GM18873 (cell line): ENCODE results near the gene UGT3A1.
"Not testable (repeated sequence)": the region's sequence is repeated elsewhere in the genome, so short reads cannot be mapped to it uniquely, and the experiment has no call there.

ENCODE experiments used
- ATAC-seq: cut with Tn5 transposase; IDR thresholded peaks from one replicate; pipeline ENCODE4 v1.9.1; 2021; ENCODE audit warnings: mild to moderate bottlenecking, moderate library complexity, moderate number of reproducible peaks; ENCODE audit not compliant: unreplicated experiment, low FRiP score

UGT3A1 gene, protein sequence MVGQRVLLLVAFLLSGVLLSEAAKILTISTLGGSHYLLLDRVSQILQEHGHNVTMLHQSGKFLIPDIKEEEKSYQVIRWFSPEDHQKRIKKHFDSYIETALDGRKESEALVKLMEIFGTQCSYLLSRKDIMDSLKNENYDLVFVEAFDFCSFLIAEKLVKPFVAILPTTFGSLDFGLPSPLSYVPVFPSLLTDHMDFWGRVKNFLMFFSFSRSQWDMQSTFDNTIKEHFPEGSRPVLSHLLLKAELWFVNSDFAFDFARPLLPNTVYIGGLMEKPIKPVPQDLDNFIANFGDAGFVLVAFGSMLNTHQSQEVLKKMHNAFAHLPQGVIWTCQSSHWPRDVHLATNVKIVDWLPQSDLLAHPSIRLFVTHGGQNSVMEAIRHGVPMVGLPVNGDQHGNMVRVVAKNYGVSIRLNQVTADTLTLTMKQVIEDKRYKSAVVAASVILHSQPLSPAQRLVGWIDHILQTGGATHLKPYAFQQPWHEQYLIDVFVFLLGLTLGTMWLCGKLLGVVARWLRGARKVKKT

DNA sequence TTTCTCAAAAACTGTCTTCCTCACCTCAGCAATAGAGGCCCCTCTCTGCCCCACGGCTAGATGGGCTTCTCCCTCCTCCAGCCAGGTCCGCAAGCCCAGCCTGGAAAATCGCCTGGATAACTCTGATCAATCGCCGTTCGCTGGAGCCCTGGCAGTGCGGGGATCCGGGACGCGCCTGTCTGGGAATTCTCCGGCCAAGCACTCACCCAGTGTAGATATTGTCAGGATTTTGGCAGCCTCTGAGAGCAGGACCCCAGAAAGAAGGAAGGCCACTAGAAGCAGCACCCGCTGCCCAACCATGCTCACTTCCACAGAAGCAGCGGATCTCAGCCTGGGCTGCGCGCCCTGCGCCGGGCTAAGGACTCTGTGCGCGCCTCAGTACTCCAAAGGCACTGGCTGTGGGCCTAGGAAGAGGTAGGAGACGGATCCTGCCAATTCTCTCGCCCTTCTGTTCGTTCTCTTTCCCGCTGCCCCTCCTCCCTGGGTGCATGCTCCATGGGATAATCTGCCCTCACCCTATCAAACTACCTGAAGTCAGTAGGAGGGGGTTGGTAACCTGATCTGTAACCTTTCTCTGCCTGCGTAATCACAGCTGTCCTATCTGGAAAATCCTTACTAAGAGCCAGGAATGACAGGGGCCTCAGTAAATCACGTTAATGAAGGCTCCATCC is at the start of gene UGT3A1:
Gene UGT3A1, minus strand, starts transcription at position 450 of the 671 bp plus-strand sequence. Its CDS starts 150 bp downstream, at position 300.
- ATAC-seq, result no peak

DNA sequence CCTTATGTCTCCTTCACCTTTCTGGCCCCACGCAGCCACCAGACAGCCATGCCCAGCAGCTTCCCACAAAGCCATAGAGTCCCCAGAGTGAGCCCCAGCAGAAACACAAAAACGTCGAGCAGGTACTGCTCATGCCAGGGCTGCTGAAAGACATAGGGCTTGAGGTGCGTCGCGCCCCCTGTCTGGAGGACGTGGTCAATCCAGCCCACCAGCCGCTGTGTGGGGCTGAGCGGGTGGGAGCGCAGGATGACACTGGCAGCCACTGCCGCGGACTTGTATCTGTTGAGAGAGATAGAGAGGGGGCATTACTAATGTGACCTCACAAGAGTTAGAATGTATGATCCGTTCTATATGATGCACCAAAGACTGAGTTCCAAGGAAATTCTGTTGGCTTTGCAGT is 44.5 kb upstream of the UGT3A1 start:
- ATAC-seq, result no peak

GRCh38 chr5:36034536-36035134 is 43.4 kb upstream of the UGT3A1 start:
- not testable (repeated sequence) for ATAC-seq

DNA sequence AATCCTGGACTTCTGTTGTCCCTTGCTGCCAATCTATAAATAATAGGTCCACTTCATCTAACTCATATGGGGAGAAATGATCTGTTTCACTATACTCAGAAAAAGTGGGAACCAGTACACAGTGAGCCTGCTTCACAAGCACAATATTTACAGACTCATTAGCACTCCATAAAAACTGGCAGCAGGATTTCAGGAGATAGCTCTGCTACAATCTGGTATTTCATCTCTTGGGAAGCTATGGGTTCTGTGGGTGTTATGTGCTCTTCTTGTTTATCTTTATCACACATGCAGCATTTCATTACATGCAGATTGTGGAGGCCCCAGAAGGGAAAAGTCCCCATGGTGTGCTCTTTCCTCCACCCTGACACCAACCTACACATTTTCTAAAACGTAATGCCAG is 42.3 kb upstream of the UGT3A1 start:
- no peak for ATAC-seq

DNA sequence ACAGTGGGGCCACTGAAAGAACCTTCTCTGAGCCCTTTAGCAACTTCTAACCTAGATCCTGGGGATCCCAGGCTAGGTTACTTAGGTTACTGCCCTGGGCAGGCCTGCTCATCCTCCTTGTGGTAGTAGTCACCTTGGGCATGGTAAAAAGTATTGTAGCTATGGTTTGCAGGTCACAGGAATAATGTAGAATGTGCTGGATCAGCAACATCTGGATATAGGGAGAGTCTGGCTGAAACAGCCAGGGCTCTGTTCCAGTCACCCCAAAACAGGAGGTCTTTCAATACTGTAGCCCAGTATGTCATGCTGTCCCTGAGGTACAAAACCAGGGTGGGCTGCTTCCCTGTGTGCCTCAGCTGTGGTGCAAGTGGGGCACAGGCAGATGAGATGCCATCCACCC is 41.9 kb upstream of the UGT3A1 start:
- ATAC-seq, result no peak

- ATAC-seq, result no peak
These were observed 40.0 kb upstream of the UGT3A1 start for GRCh38 chr5:36031223-36031622.

- no peak for ATAC-seq
These were observed 38.7 kb upstream of the UGT3A1 start for GRCh38 chr5:36029914-36030313.

DNA sequence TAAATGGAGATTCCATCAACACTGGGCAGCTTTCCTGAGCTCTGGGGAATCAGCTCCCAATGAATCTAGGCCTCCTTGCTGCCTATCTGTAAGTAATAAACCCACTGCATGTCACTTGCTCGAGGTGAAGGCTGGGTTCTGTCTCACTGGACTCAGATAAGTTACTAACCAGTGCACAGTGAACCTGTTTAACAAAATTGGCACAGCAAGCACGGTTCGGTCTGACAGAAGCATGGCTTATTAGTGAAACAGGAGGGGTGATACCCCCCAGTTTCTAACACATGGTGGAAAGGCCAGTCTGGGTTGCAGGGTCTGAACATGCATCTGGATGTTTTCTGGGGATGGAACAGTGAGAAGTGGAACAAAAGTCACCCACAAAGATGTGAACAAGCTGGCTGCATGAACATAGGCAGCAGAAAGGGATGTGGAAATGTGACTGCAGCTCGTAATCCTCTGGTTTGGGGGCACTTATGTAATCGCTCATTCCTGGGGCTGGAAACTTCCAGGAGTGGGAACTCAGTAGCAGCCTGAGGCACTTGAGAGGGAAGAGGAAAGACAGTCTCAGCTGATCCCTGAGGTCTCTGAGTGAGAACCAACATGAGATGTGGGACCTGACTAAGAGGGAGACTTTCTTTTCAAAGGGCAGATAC is 37.8 kb upstream of the UGT3A1 start:
- no peak for ATAC-seq

GRCh38 chr5:36027711-36028110 is 36.5 kb upstream of the UGT3A1 start:
- no peak for ATAC-seq

- no peak for ATAC-seq
These were observed 35.7 kb upstream of the UGT3A1 start for GRCh38 chr5:36026706-36027465.

DNA sequence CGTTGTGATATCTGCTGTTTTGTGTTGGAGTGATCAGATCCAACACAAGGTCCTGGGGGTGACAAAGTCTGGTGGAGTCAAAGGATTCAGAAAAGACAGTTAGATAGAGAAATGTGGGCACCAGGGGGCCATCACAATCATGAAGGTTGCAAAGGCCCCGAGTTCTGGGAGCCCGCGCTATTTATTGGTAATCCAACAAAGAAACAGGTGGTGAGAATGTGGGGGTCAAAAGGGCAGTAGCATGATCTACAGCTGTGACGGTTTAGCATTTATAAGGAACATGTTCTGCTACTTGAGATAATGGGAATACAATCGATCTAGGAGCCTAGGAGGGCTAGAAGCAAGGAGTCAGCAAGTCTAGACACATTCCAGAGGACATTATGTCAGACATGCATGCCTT is 31.1 kb upstream of the UGT3A1 start:
- ATAC-seq, result not testable (repeated sequence)

- not testable (repeated sequence) for ATAC-seq
These were observed 28.4 kb upstream of the UGT3A1 start for GRCh38 chr5:36019584-36019983.

DNA sequence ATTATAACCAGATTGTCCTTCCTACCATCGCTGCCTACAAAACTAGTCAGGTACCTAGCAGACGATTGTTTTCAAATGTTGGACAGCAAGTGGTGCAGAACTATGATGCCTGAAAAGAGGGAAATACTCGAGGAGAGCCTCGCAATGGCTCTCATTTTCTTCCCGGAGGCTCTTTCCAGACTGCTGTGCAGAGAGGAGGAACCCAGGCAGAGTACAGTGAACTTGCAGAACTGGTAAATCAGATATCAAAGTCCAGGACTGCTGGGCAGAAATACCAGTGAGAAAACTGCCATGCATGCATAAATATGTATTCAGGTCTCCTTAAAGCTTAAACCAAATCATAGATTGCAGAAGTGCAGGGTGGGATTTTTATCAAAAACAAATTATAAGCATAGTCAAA is 26.4 kb upstream of the UGT3A1 start:
- no peak for ATAC-seq

DNA sequence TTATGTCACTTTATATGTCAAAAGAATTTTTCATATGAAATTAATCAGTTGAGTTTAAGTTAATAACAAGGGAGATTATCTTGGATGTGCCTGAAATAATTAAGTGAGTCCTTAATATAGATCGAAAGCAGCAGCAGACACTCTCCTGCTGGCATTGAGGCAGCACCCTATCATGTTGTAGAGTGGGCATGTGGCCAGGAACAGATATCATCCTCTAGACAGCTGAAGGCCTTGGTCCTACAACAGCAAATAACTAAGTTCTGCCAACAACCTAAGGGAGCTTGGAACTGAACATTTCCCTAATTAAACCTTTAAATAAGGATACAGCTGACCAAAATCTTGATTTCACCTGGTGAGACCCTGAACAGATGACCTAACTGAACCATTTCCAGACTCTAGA is 25.8 kb upstream of the UGT3A1 start:
- ATAC-seq, result no peak

- ATAC-seq, result no peak
These were observed 22.0 kb upstream of the UGT3A1 start for GRCh38 chr5:36013182-36013581.

DNA sequence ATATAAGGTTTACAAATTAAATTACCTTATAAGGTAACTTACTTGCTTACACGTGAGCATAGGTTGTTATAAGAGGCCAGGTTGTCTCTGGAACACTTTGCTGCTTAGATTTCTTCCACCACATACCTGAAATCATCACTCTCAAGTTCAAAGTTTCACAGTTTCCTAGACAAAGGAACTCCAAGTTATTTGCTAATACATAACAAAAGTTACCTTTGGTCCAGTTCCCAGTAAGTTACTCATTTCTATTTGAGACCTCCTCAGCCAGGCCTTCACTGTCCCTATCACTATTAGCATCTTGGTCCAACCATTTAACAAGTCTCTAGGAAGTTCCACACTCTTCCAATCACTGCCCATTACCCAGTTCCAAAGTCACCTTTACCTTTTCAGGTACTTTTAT is 18.5 kb upstream of the UGT3A1 start:
- no peak for ATAC-seq

DNA sequence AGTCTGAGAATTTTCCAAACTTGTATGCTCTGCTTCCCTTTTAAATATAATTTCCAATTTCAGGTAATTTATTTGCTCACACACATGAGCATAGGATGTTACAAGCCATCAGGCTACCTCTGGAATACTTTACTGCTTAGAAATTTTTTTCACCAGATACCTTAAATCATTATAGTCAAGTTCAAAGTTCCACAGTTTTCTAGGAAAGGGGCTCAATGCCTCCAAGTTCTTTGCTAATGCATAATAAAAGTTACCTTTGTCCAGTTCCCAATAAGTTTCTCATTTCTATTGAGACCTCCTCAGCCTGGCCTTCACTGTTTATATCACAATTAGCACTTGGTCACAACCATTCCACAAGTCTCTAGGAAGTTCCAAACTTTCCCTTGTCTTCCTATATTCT is 16.2 kb upstream of the UGT3A1 start:
- ATAC-seq, result no peak

- no peak for ATAC-seq
These were observed 15.0 kb upstream of the UGT3A1 start for GRCh38 chr5:36006163-36006562.

DNA sequence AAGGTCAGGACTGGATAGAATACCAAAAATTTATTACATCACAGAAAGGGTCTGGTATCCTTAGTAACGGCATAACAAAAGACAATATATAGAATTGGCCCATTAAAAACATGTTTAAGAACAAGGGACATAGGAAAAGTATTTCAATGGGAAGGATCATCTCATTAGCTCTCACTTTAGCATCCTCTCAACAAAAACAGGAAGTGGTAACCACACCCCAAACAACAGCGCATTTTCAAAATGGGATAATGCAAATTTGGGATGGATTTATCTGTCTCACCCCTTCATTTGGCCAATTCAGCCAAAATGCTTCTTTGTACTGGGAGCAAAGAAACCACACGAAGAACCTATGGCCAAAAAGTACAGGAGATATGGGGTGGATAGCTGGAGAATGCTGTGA is 9.8 kb upstream of the UGT3A1 start:
- no peak for ATAC-seq

DNA sequence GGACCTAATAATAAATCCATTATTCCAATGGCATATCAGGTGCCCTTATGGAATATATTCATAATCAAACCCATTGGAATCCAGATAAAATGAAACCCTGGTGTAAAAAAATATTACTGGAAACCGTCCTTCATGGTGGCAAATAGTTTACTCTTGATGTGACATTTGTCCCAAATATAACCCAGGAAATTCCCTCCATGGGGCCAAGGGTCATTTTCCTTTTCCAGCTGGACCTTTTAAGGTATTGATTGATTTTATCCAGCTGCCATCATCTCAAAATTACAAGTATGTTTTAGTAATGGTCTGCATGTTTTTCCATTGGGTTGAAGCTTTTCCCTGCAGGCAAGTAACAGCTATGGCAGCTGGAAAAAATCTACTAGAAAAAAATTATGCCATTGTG is 8.4 kb upstream of the UGT3A1 start:
- no peak for ATAC-seq
